ENCODE data around the gene GTF2IRD2.
"Not testable (repeated sequence)": the region's sequence is repeated elsewhere in the genome, so short reads cannot be mapped to it uniquely, and the experiment has no call there.

GTF2IRD2 gene

GRCh38 chr7:74821259-74821658, 30.1 kb downstream of the GTF2IRD2 start:
- H3K27me3 ChIP-seq (ENCODE audit: insufficient read depth, low read length); H2AFZ ChIP-seq (ENCODE audit: low read depth, low read length); H3K36me3 ChIP-seq (ENCODE audit: insufficient read depth, low read length); H3K9me3 ChIP-seq (ENCODE audit: low read length); H3K4me3 ChIP-seq (ENCODE audit: low read length); H3K4me1 ChIP-seq (ENCODE audit: insufficient read depth, low read length): not testable (repeated sequence)

- H2AFZ ChIP-seq (ENCODE audit: low read depth, low read length); H3K4me1 ChIP-seq (ENCODE audit: insufficient read depth, low read length); H3K4me3 ChIP-seq (ENCODE audit: low read length); H3K9me3 ChIP-seq (ENCODE audit: low read length); H3K36me3 ChIP-seq (ENCODE audit: insufficient read depth, low read length); H3K27me3 ChIP-seq (ENCODE audit: insufficient read depth, low read length): not testable (repeated sequence)
Observed at GRCh38 chr7:74820146-74820805, 31.1 kb downstream of the GTF2IRD2 start.

DNA sequence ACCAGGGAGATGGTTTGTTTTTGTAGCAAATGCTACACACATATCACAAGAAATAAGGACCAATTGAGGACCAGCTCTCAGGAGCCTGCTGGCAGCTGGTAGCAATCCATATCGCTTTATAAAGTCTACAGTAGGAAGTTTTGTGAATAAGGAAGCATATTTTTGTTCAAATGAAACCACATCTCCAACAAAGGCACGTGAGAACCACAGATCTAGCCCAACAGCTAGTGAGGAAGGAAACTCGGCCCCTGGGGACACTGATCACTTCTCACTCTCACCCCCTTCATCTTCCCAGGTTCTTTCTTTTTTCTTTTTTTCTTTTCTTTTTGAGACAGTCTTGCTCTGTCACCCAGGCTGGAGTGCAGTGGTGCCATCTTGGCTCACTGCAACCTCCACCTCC, 35.5 kb downstream of the GTF2IRD2 start:
- not testable (repeated sequence) for H3K4me1 ChIP-seq (ENCODE audit: insufficient read depth, low read length); H3K9me3 ChIP-seq (ENCODE audit: low read length); H3K4me3 ChIP-seq (ENCODE audit: low read length); H3K36me3 ChIP-seq (ENCODE audit: insufficient read depth, low read length); H3K27me3 ChIP-seq (ENCODE audit: insufficient read depth, low read length); H2AFZ ChIP-seq (ENCODE audit: low read depth, low read length)

DNA sequence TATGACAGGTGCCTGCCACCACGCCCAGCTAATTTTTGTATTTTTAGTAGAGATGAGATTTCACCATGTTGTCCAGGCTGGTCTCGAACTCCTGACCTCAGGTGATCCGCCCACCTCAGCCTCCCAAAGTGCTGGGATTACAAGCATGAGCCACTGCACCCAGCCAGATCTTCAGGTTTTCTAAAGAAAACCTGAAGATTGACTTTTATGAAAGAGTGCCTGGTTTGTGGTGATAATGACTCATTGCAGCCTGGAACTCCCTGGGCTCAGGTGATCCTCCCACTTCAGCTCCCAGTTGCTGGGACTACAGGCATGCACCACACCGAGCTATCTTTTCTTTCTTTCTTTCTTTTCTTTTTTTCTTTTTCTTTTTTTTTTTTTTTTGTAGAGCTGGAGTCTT, 52.8 kb downstream of the GTF2IRD2 start:
- H3K27me3 ChIP-seq (ENCODE audit: insufficient read depth, low read length); H3K4me3 ChIP-seq (ENCODE audit: low read length); H2AFZ ChIP-seq (ENCODE audit: low read depth, low read length); H3K9me3 ChIP-seq (ENCODE audit: low read length); H3K4me1 ChIP-seq (ENCODE audit: insufficient read depth, low read length); H3K36me3 ChIP-seq (ENCODE audit: insufficient read depth, low read length): not testable (repeated sequence)

- H3K4me3 ChIP-seq (ENCODE audit: low read length); H3K4me1 ChIP-seq (ENCODE audit: insufficient read depth, low read length); H3K9me3 ChIP-seq (ENCODE audit: low read length); H2AFZ ChIP-seq (ENCODE audit: low read depth, low read length); H3K36me3 ChIP-seq (ENCODE audit: insufficient read depth, low read length); H3K27me3 ChIP-seq (ENCODE audit: insufficient read depth, low read length): not testable (repeated sequence)
Observed at GRCh38 chr7:74797848-74798622, 53.4 kb downstream of the GTF2IRD2 start.

GRCh38 chr7:74789200-74789736, 62.1 kb downstream of the GTF2IRD2 start:
- H3K9me3 ChIP-seq (ENCODE audit: low read length); H3K27me3 ChIP-seq (ENCODE audit: insufficient read depth, low read length); H3K4me1 ChIP-seq (ENCODE audit: insufficient read depth, low read length); H3K4me3 ChIP-seq (ENCODE audit: low read length); H2AFZ ChIP-seq (ENCODE audit: low read depth, low read length); H3K36me3 ChIP-seq (ENCODE audit: insufficient read depth, low read length): not testable (repeated sequence)

GRCh38 chr7:74788369-74789150, 62.8 kb downstream of the GTF2IRD2 start:
- H2AFZ ChIP-seq (ENCODE audit: low read depth, low read length) = not testable (repeated sequence)
- H3K4me3 ChIP-seq (ENCODE audit: low read length) = peak overlapping the region; percentile 27

GRCh38 chr7:74783595-74783994, 67.8 kb downstream of the GTF2IRD2 start:
- H3K36me3 ChIP-seq (ENCODE audit: insufficient read depth, low read length); H3K9me3 ChIP-seq (ENCODE audit: low read length); H3K27me3 ChIP-seq (ENCODE audit: insufficient read depth, low read length); H3K4me1 ChIP-seq (ENCODE audit: insufficient read depth, low read length); H2AFZ ChIP-seq (ENCODE audit: low read depth, low read length); H3K4me3 ChIP-seq (ENCODE audit: low read length): not testable (repeated sequence)

More at GRCh38 chr7:74788369-74789150, 62.8 kb downstream of the GTF2IRD2 start:
- H3K36me3 ChIP-seq (ENCODE audit: insufficient read depth, low read length); H3K27me3 ChIP-seq (ENCODE audit: insufficient read depth, low read length); H3K4me1 ChIP-seq (ENCODE audit: insufficient read depth, low read length); H3K9me3 ChIP-seq (ENCODE audit: low read length): not testable (repeated sequence)

DNA sequence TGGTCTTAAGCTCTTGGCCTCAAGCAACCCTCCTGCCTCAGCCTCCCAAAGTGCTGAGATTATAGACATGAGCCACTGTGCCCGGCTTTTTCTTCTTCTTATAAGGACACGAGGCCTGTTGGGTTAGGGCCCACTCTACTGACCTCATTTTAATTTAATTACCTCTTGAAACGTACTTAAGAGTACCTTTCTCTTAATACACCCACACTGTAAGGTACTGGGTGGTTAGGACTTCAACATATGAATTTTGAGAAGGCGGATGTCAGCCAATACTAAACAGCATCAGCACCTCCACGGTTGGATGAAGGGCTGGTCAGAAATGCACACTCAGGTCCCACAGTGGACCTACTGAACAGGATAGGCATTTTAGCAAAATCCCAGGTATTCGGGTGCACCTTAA, 69.7 kb downstream of the GTF2IRD2 start:
- H3K27me3 ChIP-seq (ENCODE audit: insufficient read depth, low read length); H3K4me3 ChIP-seq (ENCODE audit: low read length); H3K9me3 ChIP-seq (ENCODE audit: low read length); H3K4me1 ChIP-seq (ENCODE audit: insufficient read depth, low read length); H3K36me3 ChIP-seq (ENCODE audit: insufficient read depth, low read length); H2AFZ ChIP-seq (ENCODE audit: low read depth, low read length): not testable (repeated sequence)

- H3K4me1 ChIP-seq (ENCODE audit: insufficient read depth, low read length); H3K27me3 ChIP-seq (ENCODE audit: insufficient read depth, low read length); H3K36me3 ChIP-seq (ENCODE audit: insufficient read depth, low read length); H3K9me3 ChIP-seq (ENCODE audit: low read length); H2AFZ ChIP-seq (ENCODE audit: low read depth, low read length); H3K4me3 ChIP-seq (ENCODE audit: low read length): not testable (repeated sequence)
Observed at GRCh38 chr7:74779053-74779452, 72.4 kb downstream of the GTF2IRD2 start.

DNA sequence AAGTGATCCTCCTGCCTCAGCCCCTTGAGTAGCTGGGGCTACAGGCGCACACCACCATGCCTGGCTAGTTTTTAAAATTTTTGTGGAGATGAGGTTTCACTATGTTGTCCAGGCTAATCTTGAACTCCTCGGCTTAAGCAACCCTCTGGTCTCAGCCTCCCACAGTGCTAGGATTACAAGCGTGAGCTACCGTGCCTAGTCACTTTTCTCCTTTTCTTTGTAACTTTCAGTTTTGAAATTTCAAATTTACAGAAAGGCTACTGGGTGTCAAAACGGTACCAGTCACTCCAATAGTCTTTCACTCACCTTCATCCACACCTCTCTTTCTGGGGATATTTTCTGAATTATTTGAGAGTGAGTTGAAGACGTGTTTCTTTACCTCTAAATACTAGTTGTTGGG, 76.3 kb downstream of the GTF2IRD2 start:
- not testable (repeated sequence) for H3K4me3 ChIP-seq (ENCODE audit: low read length); H3K27me3 ChIP-seq (ENCODE audit: insufficient read depth, low read length); H3K36me3 ChIP-seq (ENCODE audit: insufficient read depth, low read length); H2AFZ ChIP-seq (ENCODE audit: low read depth, low read length); H3K9me3 ChIP-seq (ENCODE audit: low read length); H3K4me1 ChIP-seq (ENCODE audit: insufficient read depth, low read length)

GRCh38 chr7:74773760-74774750, 77.3 kb downstream of the GTF2IRD2 start, which contains the start of gene NCF1:
Gene NCF1, plus strand, starts transcription at chr7:74774011. Its CDS starts 21 bp downstream, at chr7:74774032.
- H3K4me1 ChIP-seq (ENCODE audit: insufficient read depth, low read length); H3K27me3 ChIP-seq (ENCODE audit: insufficient read depth, low read length); H2AFZ ChIP-seq (ENCODE audit: low read depth, low read length); H3K9me3 ChIP-seq (ENCODE audit: low read length); H3K4me3 ChIP-seq (ENCODE audit: low read length); H3K36me3 ChIP-seq (ENCODE audit: insufficient read depth, low read length): not testable (repeated sequence)
